GM23248 (cell line): ENCODE results near the gene LMOD1.

Source experiments
- EZH2 ChIP-seq: fragments of 200-600 bp; sonication (generic); IDR thresholded peaks from 2 replicates; pipeline ENCODE4 v1.6.1; 2018; ENCODE audit warnings: antibody characterized with exemption, mild to moderate bottlenecking; ENCODE audit not compliant: insufficient read depth, poor library complexity, severe bottlenecking
- EZH2phosphoT487 ChIP-seq: fragments of 200-600 bp; sonication (generic); IDR thresholded peaks from 2 replicates; pipeline ENCODE4 v1.6.1; 2018; ENCODE audit warnings: antibody characterized with exemption, moderate library complexity, mild to moderate bottlenecking, low read depth; ENCODE audit not compliant: insufficient read depth

DNA sequence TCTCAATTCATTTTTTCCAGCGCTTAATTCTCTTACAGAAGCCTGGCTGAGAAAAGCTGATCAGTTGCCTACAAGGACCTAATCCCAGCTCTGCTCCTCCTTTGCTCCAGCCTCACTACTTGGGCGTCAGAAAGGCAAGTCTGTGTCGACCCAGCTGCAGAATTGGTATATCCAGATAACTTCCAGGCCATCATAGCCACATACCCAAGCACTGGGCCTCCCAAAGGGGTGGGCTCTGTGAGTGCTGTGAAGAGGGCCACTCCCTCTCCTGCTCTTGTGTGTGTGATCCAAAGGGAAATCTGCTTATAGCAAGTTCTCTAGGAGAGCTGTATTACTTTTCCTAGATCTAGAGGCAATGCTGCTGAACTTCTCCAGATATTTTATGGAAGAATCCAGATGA, 18.1 kb downstream of the LMOD1 start:
- TF ChIP-seq EZH2: no peak
- no peak for TF ChIP-seq EZH2phosphoT487
